Measurements from ENCODE around the gene INTS1.

DNA sequence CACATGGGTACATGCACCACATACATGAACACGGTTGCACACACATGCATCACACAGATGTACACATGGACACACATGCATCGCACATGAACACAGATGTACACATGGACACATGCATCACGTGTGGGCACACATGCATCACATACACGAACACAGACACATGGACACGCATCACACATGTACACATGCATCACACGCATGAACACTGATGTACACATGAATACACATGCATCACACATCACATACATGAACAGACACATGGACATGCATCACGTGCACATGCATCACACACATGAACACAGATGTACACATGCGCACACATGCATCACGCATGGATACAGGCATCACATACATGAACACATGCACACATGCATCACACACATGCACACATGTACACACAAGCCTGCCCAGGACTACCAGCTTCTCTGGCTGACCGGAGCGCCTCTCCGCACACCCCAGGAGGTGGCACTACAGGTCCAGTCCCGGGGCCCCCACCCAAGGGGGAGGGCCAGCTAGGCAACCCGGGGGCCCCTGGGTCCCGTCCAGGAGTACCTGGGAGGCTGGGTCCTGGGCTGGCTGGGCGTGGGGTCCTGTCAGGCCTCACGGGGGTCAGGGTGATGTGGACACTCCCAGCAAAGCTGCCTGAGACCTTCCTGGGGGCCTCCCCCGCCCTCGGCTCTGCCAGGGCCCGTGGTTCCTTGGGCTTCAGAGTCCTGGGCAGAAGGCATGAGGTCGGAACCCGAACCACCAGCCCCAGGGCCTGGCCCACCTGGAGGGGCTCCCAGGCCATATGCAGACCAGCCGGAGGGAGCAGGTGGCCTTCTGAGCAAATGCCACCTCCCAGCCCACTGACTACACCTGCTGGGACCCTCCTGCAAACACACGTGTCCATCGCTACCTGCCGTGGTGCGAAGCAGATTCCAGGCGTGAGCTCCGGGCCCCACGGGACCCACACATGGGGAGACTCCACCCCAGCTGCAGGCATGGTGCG lies 64.5 kb downstream of the INTS1 start:
- no peak for TF ChIP-seq BHLHE40 (IDR thresholded peaks at IDR 0.05; ENCODE audit: borderline replicate concordance)
- TF ChIP-seq TARDBP (IDR thresholded peaks at IDR 0.05): no peak
- no peak for TF ChIP-seq NFRKB (IDR thresholded peaks at IDR 0.05)
- no peak for TF ChIP-seq FOXA1 (IDR thresholded peaks at IDR 0.05)
- TF ChIP-seq LEF1 (IDR thresholded peaks at IDR 0.05; ENCODE audit: borderline replicate concordance): no peak
- TF ChIP-seq CTBP1 (IDR thresholded peaks at IDR 0.05; ENCODE audit: borderline replicate concordance): no peak
